Mesendoderm (in vitro differentiated cells): ENCODE results near the gene SVIL.

Experiments
- DNase-seq: peaks from one replicate; pipeline ENCODE4 v3.0.0; 2013
- H2AK5ac ChIP-seq: 2 replicates; pipeline ENCODE4 v1.6.1; 2013; ENCODE audit warnings: low read length, inconsistent platforms
- H2BK120ac ChIP-seq: 2 replicates; pipeline ENCODE4 v1.6.1; 2013; ENCODE audit warnings: low read depth, mild to moderate bottlenecking, low read length, moderate library complexity, mixed read lengths
- H2BK15ac ChIP-seq: replicated peaks from 2 replicates; pipeline ENCODE4 v1.6.1; 2013; ENCODE audit warnings: low read depth, mild to moderate bottlenecking, moderate library complexity
- H2BK5ac ChIP-seq: 2 replicates; pipeline ENCODE4 v1.6.1; 2013; ENCODE audit warnings: low read length, inconsistent platforms
- H3K18ac ChIP-seq: 2 replicates; pipeline ENCODE4 v1.6.1; 2013; ENCODE audit warnings: mild to moderate bottlenecking, low read length, mixed read lengths
- H3K23ac ChIP-seq: one replicate; pipeline ENCODE4 v1.6.1; 2013; ENCODE audit warnings: low read length
- H3K27ac ChIP-seq: 2 replicates; pipeline ENCODE4 v1.5.1; 2013; ENCODE audit warnings: low read depth, mild to moderate bottlenecking, inconsistent platforms, low read length, moderate library complexity
- H3K27me3 ChIP-seq: 2 replicates; pipeline ENCODE4 v1.6.1; 2013; ENCODE audit warnings: low read length, control low read depth, mild to moderate bottlenecking, inconsistent platforms; ENCODE audit not compliant: insufficient read depth, poor library complexity
- H3K36me3 ChIP-seq: 2 replicates; pipeline ENCODE4 v1.6.1; 2013; ENCODE audit warnings: low read length, inconsistent platforms; ENCODE audit not compliant: control insufficient read depth, insufficient read depth
- H3K4ac ChIP-seq: one replicate; pipeline ENCODE4 v1.6.1; 2013; ENCODE audit warnings: low read depth, mild to moderate bottlenecking, low read length, moderate library complexity
- H3K4me1 ChIP-seq: 2 replicates; pipeline ENCODE4 v1.6.1; 2013; ENCODE audit warnings: low read depth, low read length, inconsistent platforms; ENCODE audit not compliant: control insufficient read depth
- H3K4me2 ChIP-seq: 2 replicates; pipeline ENCODE4 v1.6.1; 2013; ENCODE audit warnings: low read length
- H3K4me3 ChIP-seq: 2 replicates; pipeline ENCODE4 v1.5.1; 2013; ENCODE audit warnings: mild to moderate bottlenecking, low read length
- H3K56ac ChIP-seq: one replicate; pipeline ENCODE4 v1.6.1; 2013; ENCODE audit warnings: low read length
- H3K79me1 ChIP-seq: 2 replicates; pipeline ENCODE4 v1.6.1; 2013; ENCODE audit warnings: low read length, inconsistent platforms
- H3K79me2 ChIP-seq: 2 replicates; pipeline ENCODE4 v1.6.1; 2013; ENCODE audit warnings: mild to moderate bottlenecking, low read length; ENCODE audit not compliant: control insufficient read depth, insufficient read depth
- H3K9ac ChIP-seq: 2 replicates; pipeline ENCODE4 v1.6.1; 2013; ENCODE audit warnings: low read length, inconsistent platforms
- H4K5ac ChIP-seq: one replicate; pipeline ENCODE4 v1.6.1; 2013; ENCODE audit warnings: low read length
- H4K8ac ChIP-seq: one replicate; pipeline ENCODE4 v1.6.1; 2013; ENCODE audit warnings: low read depth, mild to moderate bottlenecking, control low read depth, low read length, moderate library complexity
- WGBS: extraction: QIAGEN DNeasy Blood & Tissue Kit; methylation state at CpG from one replicate; pipeline ENCODE4 v1.1.7; 2013; ENCODE audit warnings: low lambda C conversion rate, missing lambda C conversion rate; ENCODE audit not compliant: insufficient coverage; ENCODE audit errors: extremely low coverage; 5-methylcytosine and 5-hydroxymethylcytosine counted together

The SVIL gene

DNA sequence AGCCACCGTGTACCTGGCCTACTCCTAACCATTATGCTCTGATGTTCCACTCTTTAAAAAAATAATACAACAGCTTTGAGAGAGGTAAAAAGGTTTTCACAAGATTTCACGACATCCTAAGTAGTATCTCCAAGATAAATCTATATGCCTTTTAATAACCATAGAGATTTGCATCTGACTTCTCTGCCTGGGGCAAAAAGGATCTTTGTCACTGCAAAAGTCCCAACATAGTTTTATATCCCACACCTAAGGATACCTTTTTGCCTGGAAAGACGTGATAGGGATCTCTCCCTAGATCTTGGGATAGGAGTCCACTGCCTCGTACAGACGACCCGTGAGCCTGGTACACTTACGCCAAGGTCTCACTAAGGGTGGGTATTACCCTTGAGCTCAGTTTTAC is 31.4 kb upstream of the SVIL start:
- no peaks in the 10 kb centered on the region for H3K36me3 ChIP-seq
- H3K18ac ChIP-seq: no peak overlapping the region
- no peak for DNase-seq
- H3K23ac ChIP-seq: no peak overlapping the region
- no peak overlapping the region for H3K9ac ChIP-seq
- no peak overlapping the region for H2BK5ac ChIP-seq
- no peak overlapping the region for H3K4me2 ChIP-seq
- H3K56ac ChIP-seq: no peak overlapping the region
- WGBS: no CpG with 5 or more reads among the region's 7 CpGs
- H4K5ac ChIP-seq: no peak overlapping the region
- no peak overlapping the region for H2BK120ac ChIP-seq
- no peak overlapping the region for H3K4ac ChIP-seq
- no peak overlapping the region for H4K8ac ChIP-seq
- no peak overlapping the region for H3K4me3 ChIP-seq
- H3K79me2 ChIP-seq: no peaks in the 10 kb centered on the region
- H3K4me1 ChIP-seq: no peaks in the 10 kb centered on the region
- no peak overlapping the region for H3K27ac ChIP-seq
- no peak overlapping the region for H2AK5ac ChIP-seq
- no peak overlapping the region for H2BK15ac ChIP-seq
- H3K27me3 ChIP-seq: no peaks in the 10 kb centered on the region
- H3K79me1 ChIP-seq: peaks cover 1% of the 10 kb centered on the region

DNA sequence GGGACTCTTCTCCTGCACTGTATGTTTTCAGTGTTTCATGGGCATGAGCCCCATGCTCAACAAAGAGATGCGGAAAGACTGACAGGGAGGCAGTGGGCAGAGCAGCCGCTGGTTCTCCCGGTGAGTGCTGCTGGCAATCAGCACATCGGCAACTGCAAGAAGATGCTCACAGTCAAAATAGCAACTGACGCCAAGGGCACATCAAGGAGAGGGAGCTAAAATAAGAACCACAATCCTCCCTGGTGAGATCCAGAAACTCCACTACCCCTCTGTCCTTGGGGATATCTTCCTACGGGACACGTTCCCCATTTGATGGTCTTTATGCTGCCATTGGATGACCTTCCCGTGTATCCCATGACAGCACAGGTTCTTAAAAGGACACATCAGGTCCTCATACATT is 28.9 kb upstream of the SVIL start:
- DNase-seq: no peak
- Histone ChIP-seq H3K23ac (no peak overlapping the region), H3K27ac (no peak overlapping the region), H2BK5ac (no peak overlapping the region), H3K79me2 (no peaks in the 10 kb centered on the region), H2AK5ac (no peak overlapping the region), H3K4me3 (no peak overlapping the region), H4K8ac (no peak overlapping the region), H3K36me3 (no peaks in the 10 kb centered on the region), H2BK120ac (no peak overlapping the region), H2BK15ac (no peak overlapping the region), H3K18ac (no peak overlapping the region), H3K56ac (no peak overlapping the region), H3K79me1 (peaks cover 1% of the 10 kb centered on the region), H3K4me1 (no peaks in the 10 kb centered on the region), H3K4ac (no peak overlapping the region), H3K9ac (no peak overlapping the region), H4K5ac (no peak overlapping the region), H3K4me2 (no peak overlapping the region), H3K27me3 (no peaks in the 10 kb centered on the region)
- WGBS: no CpG with 5 or more reads among the region's 8 CpGs

DNA sequence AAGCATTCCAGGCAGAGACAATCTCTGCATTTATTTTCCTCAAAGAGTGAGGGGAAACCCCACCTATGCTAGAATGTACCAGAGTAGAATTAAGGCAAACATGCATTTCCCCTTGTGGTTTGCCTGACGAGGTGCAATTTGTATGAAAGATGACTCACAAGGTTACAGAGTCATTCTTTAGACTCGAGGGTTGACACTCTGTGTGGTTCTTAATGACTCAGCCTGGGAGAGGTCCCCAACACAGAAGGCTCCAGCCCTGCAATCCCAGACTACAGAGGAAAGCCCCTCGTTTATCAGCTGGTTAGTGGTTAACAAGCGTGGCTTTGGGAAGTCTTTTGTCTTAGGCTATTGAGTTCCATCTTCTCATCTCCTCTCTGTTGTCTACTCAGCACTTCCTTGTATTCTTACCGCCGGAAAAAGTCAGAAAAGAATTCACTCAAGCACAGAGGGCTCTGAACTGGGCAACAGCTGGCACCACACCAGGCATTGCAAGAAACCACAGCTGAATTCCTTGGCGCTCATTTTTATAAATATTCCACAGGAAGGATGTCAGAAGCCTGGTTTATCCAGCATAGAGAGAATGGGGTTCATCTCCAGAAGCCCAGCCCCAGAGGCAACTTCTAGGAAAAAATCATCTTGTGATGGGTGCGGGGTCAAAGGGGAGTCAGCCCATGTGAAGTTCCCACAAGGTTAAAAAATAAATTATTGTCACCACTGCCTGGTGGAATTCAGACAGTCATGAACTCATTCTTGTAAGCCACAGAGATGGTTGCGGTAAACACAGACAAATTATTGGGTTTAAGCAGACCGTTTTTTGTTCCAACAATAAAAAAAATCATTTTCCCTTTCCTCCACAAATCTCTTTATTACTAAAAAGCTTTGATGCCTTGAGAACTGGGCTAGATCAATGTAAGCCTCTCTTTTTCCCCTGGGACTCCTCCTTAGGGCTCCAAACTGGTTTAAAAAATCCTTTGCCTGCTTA is 24.5 kb upstream of the SVIL start:
- Histone ChIP-seq H2BK5ac (no peak overlapping the region), H2BK120ac (no peak overlapping the region), H3K79me2 (no peaks in the 10 kb centered on the region), H3K36me3 (no peaks in the 10 kb centered on the region), H3K4me1 (no peaks in the 10 kb centered on the region), H3K18ac (peak overlapping the region; percentile 84), H2BK15ac (no peak overlapping the region), H3K4me3 (no peak overlapping the region), H4K8ac (no peak overlapping the region), H3K79me1 (no peaks in the 10 kb centered on the region), H3K23ac (no peak overlapping the region), H3K4ac (no peak overlapping the region), H3K9ac (no peak overlapping the region), H3K27ac (peak overlapping the region; percentile 31), H2AK5ac (no peak overlapping the region), H3K56ac (peak overlapping the region; percentile 17), H3K4me2 (no peak overlapping the region), H3K27me3 (no peaks in the 10 kb centered on the region), H4K5ac (no peak overlapping the region)
- DNase-seq: peak; percentile 85
- no CpG with 5 or more reads among the region's 10 CpGs for WGBS

DNA sequence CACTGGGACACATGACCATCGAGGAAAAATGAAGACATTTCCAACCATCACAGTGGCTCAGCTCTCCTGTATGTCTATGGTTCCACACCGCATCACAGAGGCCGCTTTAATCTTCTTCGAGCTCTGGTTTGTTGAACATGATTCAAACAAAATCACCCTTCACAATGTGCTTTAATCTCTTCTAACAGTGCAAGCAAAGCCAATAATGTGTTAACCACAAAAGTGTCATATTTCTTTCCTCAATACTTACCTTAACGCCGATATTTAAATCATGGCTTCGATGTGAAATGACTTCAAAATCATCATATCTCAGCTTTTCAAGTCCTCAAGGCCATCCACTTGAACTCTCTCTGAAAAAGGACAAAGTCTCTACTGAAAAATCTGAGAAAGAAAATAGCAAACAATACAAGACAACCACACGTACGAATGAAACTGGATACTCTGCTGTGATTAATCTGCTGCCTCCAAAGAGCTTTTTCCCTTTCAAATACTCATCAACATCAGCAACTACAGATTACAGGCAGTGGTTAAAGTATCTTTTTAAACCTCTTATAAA is 23.0 kb upstream of the SVIL start:
- Histone ChIP-seq H3K27ac (no peak overlapping the region), H3K4me2 (no peak overlapping the region), H2BK5ac (no peak overlapping the region), H3K4me1 (no peaks in the 10 kb centered on the region), H3K23ac (no peak overlapping the region), H3K18ac (no peak overlapping the region), H2BK15ac (no peak overlapping the region), H3K56ac (no peak overlapping the region), H3K27me3 (no peaks in the 10 kb centered on the region), H3K4ac (no peak overlapping the region), H3K9ac (no peak overlapping the region), H3K79me1 (no peaks in the 10 kb centered on the region), H2BK120ac (no peak overlapping the region), H3K36me3 (no peaks in the 10 kb centered on the region), H2AK5ac (no peak overlapping the region), H3K79me2 (no peaks in the 10 kb centered on the region), H4K5ac (no peak overlapping the region), H3K4me3 (no peak overlapping the region), H4K8ac (no peak overlapping the region)
- no peak for DNase-seq
- WGBS: 100% methylated on average over 3 of the region's 9 CpGs

DNA sequence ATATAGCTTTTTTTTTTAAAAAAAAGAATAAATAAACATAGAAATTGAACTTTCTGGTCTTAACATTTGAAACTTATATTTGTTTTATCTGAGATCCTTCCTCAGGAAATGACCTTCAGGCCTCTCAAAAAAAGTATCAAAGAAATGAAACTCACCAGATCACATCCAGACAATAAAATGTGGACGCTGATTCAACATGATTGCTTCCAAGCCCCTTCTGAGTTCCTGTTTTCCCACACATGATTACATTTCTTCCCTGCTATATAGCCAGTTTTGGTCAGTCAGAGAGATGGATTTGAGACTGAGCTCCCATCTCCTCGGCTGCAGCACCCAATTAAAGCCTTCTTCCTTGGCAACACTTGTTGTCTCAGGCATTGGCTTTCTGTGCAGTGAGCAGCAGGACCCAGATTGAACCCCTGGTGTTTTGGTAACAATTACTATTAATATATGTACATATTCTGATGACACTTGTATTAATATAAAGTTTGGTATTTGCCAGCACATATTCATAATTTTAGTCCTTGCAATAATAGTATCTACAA is 21.8 kb upstream of the SVIL start:
- no peak overlapping the region for H2BK15ac ChIP-seq
- H3K56ac ChIP-seq: no peak overlapping the region
- H3K79me2 ChIP-seq: no peaks in the 10 kb centered on the region
- DNase-seq: no peak
- no peaks in the 10 kb centered on the region for H3K27me3 ChIP-seq
- H3K4me1 ChIP-seq: no peaks in the 10 kb centered on the region
- no peak overlapping the region for H4K5ac ChIP-seq
- H3K4ac ChIP-seq: no peak overlapping the region
- no peak overlapping the region for H3K27ac ChIP-seq
- H2BK120ac ChIP-seq: no peak overlapping the region
- WGBS: no CpG with 5 or more reads among the region's 2 CpGs
- H3K9ac ChIP-seq: no peak overlapping the region
- no peak overlapping the region for H3K4me2 ChIP-seq
- no peak overlapping the region for H4K8ac ChIP-seq
- H2BK5ac ChIP-seq: no peak overlapping the region
- H3K36me3 ChIP-seq: no peaks in the 10 kb centered on the region
- H3K4me3 ChIP-seq: no peak overlapping the region
- H3K23ac ChIP-seq: no peak overlapping the region
- no peak overlapping the region for H3K18ac ChIP-seq
- no peaks in the 10 kb centered on the region for H3K79me1 ChIP-seq
- no peak overlapping the region for H2AK5ac ChIP-seq
